ENCODE data around the gene HSD3B7. TPM values are rescaled to one million over a fixed set of nuclear protein-coding genes. Genes with fewer than 3 reads are reported as not detected.

Gene HSD3B7
- total RNA-seq, 1 experiment from 2014 or later, result 5.5 TPM

DNA sequence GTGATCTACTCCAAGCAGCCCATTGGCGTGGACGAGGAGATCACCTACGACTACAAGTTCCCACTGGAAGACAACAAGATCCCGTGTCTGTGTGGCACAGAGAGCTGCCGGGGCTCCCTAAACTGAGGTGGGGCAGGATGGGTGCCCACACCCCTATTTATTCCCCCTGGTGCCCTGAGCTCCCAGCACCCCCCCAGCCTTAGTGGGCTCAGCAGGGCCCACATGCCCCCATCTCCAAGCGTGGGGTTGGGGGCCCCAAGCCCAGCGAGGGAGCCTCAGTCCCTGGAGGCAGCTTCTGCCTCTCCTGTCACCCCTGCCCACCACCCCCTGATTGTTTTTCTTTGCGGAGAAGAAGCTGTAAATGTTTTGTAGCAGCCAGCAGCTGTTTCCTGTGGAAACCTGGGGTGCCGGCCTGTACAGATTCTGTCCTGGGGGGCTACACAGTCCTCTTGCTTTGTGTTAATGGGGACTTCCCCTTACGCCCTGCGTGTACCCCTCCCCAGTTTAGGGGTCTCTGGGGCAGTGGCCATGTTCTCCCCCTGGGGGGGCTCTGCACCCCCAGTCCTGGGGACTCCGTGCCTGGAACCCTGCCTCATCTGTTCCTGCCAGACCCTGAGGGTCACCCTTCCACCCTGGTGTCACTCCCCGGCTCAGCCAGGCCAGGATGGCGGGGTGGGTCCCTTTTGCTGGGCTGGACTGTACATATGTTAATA lies 953 bp upstream of the HSD3B7 start:
- H3T11ph ChIP-seq (ENCODE audit: low read length), result no peak overlapping the region
- H3K4ac ChIP-seq (ENCODE audit: low read depth, low read length), result no peak overlapping the region
- H3K56ac ChIP-seq (ENCODE audit: insufficient read length, low read depth, low read length), result no peak overlapping the region
- no peak overlapping the region for H2BK15ac ChIP-seq (ENCODE audit: low read depth, low read length)
- H4K91ac ChIP-seq (ENCODE audit: insufficient read length, low read depth, low read length), result no peak overlapping the region
- no peak overlapping the region for H2AK5ac ChIP-seq (ENCODE audit: insufficient read length, low read length)
- H4K5ac ChIP-seq (ENCODE audit: insufficient read length, low read depth, low read length), result no peak overlapping the region
- no peak overlapping the region for H3K4me2 ChIP-seq (ENCODE audit: insufficient read depth, insufficient read length, low read length)
- peaks cover 18 to 39% (median 37%) of the 10 kb centered on the region in 3 experiments; a peak in 6 of 7 replicates for H3K36me3 Mint-ChIP-seq (ENCODE audit: insufficient read depth in 1 of 3, low read depth in 3 of 3)
- WGBS (ENCODE audit: extremely low coverage, insufficient read length, low lambda C conversion rate), result no CpG with 5 or more reads among the region's 14 CpGs
- no peaks in the 10 kb centered on the region for H3K23me2 ChIP-seq (ENCODE audit: insufficient read length, low read depth, low read length, poor library complexity, severe bottlenecking)
- TF ChIP-seq, protein P1, sequence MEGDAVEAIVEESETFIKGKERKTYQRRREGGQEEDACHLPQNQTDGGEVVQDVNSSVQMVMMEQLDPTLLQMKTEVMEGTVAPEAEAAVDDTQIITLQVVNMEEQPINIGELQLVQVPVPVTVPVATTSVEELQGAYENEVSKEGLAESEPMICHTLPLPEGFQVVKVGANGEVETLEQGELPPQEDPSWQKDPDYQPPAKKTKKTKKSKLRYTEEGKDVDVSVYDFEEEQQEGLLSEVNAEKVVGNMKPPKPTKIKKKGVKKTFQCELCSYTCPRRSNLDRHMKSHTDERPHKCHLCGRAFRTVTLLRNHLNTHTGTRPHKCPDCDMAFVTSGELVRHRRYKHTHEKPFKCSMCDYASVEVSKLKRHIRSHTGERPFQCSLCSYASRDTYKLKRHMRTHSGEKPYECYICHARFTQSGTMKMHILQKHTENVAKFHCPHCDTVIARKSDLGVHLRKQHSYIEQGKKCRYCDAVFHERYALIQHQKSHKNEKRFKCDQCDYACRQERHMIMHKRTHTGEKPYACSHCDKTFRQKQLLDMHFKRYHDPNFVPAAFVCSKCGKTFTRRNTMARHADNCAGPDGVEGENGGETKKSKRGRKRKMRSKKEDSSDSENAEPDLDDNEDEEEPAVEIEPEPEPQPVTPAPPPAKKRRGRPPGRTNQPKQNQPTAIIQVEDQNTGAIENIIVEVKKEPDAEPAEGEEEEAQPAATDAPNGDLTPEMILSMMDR (conservative IDR thresholded peaks at IDR 0.05), result no peak
- H2BK120ac ChIP-seq (ENCODE audit: low read depth, low read length, poor library complexity, severe bottlenecking), result no peak overlapping the region
- no peaks in the 10 kb centered on the region for H3K79me2 ChIP-seq (ENCODE audit: insufficient read depth, low read length)
- no peak for DNase-seq
- no peak overlapping the region for H3K9ac ChIP-seq (ENCODE audit: extremely low read depth, insufficient read length, low read length)
- no peaks in the 10 kb centered on the region for H3K27me3 ChIP-seq (ENCODE audit: insufficient read depth, low read length)
- no peak overlapping the region for H3K27ac ChIP-seq (ENCODE audit: insufficient read length, low read depth, low read length)
- H4K20me1 ChIP-seq (ENCODE audit: control insufficient read depth, insufficient read depth, insufficient read length), result no peaks in the 10 kb centered on the region
- no peak overlapping the region for H2BK20ac ChIP-seq (ENCODE audit: low read depth, low read length, poor library complexity, severe bottlenecking)
- H3K4me3 Mint-ChIP-seq, result no peak overlapping the region; a peak in 1 of 5 replicates
- H3K9me3 Mint-ChIP-seq, result no peaks in the 10 kb centered on the region
- H2AFZ ChIP-seq (ENCODE audit: low read length), result no peak overlapping the region
- peak overlapping the region in 1 of 3 experiments; percentile 47; a peak in 1 of 7 replicates for H3K27ac Mint-ChIP-seq
- no peaks in the 10 kb centered on the region for H3K4me1 ChIP-seq (ENCODE audit: insufficient read depth, low read length)
- peaks cover 5 to 10% of the 10 kb centered on the region in 2 experiments for H3K4me1 Mint-ChIP-seq
- H4K8ac ChIP-seq (replicated peaks; ENCODE audit: insufficient read length, low read depth, low read length), result no peak overlapping the region
- H3K27me3 Mint-ChIP-seq (ENCODE audit: low read depth), result no peaks in the 10 kb centered on the region; the same call in 1 of the 2 replicates
- no peak overlapping the region for H3K14ac ChIP-seq (ENCODE audit: insufficient read depth, low read length)
- no peak overlapping the region for H2BK12ac ChIP-seq (ENCODE audit: insufficient read length, low read depth, low read length)
- H3K18ac ChIP-seq (ENCODE audit: insufficient read length, low read depth, low read length), result no peak overlapping the region
- no peak overlapping the region for H2BK5ac ChIP-seq (ENCODE audit: insufficient read length, low read length)
- H3K23ac ChIP-seq (ENCODE audit: insufficient read length, low read depth, low read length), result no peak overlapping the region
- no peaks in the 10 kb centered on the region for H3K79me1 ChIP-seq (ENCODE audit: insufficient read depth, low read depth, low read length, poor library complexity, severe bottlenecking)
- no peaks in the 10 kb centered on the region for H3K9me3 ChIP-seq (ENCODE audit: control insufficient read depth, low read depth, low read length)
